Cortex of kidney (tissue), 1 donor: ENCODE data around the gene ANKRA2.
"Not testable (repeated sequence)": the region's sequence is repeated elsewhere in the genome, so short reads cannot be mapped to it uniquely, and the experiment has no call there.

Experiments used
- DNase-seq: peaks from one replicate; lab custom pipeline; 2025; lab: John Stamatoyannopoulos, UW

Gene ANKRA2

GRCh38 chr5:73545403-73545779 is 20.0 kb downstream of the ANKRA2 start:
- no peak for DNase-seq

DNA sequence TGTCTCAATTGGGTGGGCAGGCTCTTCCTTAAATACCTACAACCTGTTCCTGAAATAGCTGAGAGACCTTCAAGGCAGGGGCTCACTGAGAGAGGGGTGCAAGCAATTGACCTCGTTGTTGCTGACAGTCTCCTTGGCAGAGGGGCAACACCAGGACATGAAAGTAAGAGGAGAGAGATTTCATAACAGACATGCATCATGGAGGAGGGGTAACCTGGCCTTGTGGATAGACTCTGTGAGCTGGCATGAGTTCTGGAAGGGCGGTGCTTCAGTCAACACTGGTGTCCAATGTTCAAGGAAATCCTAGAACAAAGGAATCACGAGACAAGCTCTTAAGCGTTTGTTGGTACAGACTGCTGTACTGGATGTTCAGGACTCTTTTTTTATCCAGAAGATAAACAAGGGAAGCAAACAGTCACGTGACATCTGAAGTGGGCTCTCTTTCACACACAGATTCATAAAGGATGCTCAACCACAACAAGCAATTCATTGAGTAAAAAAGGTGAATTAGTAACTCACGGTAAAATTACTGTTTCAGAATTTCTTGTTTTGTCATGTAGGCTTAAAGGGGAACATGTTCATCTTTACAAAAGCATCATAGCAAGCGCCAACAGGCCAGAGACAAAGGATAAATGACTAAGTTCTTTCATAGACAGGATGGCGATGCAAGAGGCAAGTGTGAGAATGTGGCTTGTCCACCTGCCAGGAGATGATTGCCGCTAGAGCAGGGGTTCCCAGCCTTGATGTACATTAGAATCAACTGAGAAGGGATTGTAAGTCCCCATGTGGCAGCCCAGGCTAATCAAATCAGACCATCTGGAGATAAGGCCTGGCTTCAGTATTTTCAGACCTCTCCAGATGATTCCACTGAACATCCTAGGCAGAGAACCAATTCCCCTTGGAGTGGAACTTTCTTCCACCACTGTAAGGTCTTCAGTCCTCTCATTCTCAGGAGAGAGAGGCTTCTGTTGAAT is 20.7 kb downstream of the ANKRA2 start:
- DNase-seq, result no peak

GRCh38 chr5:73542020-73542419 is 23.4 kb downstream of the ANKRA2 start:
- DNase-seq, result no peak

- DNase-seq, result no peak
Measured at GRCh38 chr5:73540192-73540591, 25.2 kb downstream of the ANKRA2 start.

DNA sequence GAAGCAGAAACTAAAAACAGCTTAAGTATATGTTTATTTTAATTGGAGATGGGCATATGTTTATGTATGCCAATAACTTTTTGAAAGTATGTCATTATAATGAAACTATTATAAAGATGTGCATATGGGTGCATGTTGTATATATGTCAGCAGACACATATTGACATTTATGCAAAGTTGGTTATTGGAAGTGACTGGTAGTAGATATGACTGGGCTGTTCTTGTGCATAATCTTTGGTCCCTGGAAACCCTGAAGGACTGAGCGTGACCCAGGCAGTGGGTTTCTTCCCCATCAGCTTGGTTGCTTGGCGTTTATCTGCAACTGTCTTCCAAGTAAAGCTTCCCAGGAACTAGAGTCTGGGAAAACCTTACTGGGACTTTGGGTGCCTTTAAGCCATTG is 25.7 kb downstream of the ANKRA2 start:
- DNase-seq, result no peak

- DNase-seq, result no peak
Measured at GRCh38 chr5:73534971-73535370, 30.5 kb downstream of the ANKRA2 start.

GRCh38 chr5:73534011-73534644 is 31.3 kb downstream of the ANKRA2 start:
- DNase-seq, result no peak

DNA sequence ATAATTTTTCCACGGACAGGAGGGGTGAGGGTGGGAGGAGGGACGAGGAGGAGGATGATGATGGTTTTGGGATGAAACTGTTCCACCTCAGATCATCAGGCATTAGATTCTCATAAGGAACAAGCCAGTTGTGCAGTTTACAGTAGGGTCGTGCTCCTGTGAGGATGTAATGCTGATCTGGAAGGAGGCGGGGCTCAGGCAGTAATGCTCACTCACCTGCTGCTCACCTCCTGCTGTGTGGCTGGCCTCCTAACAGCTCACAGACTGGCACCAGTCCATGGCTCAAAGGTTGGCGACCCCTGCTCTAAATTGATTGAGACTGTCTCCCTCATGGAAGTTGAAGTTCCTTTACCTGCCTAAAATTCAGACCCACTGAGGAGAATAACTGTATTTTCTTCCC is 33.2 kb downstream of the ANKRA2 start:
- no peak for DNase-seq

GRCh38 chr5:73531356-73531755 is 34.1 kb downstream of the ANKRA2 start:
- DNase-seq, result no peak

DNA sequence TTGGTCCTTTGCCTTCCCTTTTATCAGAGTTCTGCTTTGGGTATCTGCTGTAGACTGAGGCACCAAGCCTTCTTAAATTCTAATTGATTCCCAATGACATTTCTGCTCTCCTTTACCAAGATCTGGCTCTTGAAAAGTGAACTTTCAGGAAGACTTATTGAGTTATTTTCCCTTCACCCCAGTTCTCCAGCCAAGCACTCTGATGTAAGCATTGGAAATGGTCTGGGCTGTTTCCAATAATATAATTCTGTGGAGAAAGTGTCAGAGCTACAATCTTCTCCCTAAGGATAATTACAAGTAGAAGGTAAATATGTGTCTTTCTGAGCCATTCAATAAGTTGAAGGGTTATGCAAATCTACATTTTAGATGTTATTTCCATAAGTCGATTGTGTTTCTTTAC is 36.4 kb downstream of the ANKRA2 start:
- no peak for DNase-seq

DNA sequence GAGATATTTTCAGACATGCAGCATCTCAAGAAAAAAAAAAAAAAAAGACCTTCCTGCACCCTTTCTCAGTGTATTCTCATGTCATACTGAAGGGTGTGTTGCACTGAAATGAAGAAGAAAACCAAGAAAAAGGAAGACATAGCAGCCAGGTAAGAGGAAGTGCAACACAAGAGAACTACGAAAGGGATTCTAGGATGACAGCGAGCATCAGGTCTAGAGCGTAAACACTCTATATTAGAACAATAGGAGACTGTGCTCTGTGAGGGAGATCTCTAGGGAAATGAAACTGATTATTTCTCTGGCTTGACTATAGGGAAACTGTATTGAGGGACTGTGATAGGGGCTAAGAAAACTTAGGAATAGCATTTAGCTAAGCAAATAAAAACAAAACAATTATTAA is 37.2 kb downstream of the ANKRA2 start:
- no peak for DNase-seq

DNA sequence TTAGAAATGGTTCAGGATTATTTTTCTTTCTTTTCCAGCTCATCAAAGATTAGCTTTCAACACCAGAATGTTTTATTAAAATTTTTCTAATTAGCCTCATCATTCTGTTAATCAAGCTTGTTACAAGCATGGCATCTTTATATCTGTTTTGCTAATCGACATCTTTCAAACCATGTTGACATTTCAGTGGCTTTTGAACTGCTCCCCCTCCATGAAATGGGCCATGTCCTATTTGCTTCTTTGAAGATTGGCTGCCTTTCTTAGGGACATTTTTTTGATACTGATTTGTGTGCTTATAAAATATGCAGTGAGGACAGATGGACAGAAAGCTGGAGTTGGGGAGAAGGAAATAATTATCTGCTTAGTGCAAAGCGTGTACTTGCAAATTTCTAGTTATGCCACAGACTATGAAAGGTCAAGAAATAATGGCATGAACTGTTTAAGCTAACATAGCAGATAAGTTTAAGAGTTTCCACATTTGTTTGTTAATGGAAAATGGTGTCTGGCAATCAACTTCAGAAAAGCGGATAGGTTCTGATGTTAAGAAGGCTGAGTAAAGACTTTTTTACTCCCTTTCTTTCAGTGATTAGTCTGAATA is 39.7 kb downstream of the ANKRA2 start:
- no peak for DNase-seq

DNA sequence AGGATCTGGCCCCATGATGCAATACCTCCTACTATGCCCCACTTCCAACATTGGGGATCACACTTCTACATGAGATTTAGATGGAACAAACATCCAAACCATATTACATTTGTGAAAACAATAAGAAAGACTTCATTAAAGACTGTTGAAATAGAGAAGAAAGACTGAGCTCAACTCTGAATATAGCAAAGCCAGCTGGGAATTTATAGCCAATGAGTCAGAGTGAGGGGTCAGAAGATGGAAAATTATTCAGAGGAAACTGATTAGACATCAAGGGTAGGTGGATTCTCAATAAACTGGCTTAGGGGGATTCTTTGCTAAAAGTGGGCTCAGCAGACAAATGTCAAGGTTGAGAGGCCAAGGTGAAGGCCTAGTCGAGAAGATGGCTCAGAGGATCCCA is 41.6 kb downstream of the ANKRA2 start:
- no peak for DNase-seq

DNA sequence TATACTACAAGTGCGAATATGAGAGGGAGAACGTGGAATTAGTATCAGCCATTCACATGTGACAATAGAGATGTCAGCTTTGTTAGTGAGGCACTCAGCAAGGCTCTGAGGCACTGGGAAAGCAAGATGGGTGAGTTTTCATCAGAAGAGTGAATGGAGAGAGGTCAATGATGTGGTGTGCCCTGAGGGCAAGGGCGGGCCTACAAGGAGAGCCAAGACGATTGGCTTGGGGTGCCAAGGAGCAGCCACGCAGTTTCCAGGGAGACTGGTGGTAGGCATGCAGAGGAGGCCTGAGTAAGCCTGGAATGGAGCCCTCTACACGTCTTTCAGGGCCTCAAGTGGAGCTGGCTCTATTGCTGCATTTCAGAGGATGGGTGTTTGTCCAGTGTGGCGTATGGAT is 42.5 kb downstream of the ANKRA2 start:
- no peak for DNase-seq

DNA sequence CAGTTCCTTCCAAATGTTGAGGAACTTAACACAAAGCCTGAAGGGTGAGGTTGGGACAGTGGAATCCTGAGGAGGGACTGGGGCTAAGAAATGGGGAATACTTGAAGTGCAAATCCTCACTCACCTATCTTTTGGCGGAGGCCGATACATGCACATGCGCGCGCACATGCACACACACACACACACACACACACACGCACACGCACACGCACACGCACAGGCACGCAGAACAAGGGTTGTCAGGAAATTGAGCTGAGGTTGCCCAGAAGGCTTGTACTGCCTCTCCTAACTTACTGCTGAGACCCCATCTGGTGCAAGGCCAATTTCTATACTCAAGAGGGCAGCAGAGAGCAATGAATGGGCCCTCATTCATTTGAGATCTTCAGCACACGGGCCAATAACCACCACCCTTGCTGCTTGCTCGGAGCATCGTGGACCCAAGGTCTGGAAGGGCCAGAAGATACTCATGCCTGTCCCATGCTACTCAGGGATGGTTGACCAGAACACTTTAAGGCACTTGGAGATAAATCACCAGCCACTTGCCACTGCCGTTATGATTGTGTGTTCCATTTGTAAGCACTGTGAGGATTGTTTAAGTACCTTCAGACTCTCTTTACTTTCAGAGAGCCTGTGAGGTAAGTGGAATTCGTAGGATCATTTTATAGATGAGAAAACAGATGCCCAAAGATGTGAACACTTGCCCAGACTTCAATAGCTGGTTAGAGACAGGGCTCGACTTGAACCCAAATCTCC is 45.7 kb downstream of the ANKRA2 start:
- DNase-seq, result no peak

DNA sequence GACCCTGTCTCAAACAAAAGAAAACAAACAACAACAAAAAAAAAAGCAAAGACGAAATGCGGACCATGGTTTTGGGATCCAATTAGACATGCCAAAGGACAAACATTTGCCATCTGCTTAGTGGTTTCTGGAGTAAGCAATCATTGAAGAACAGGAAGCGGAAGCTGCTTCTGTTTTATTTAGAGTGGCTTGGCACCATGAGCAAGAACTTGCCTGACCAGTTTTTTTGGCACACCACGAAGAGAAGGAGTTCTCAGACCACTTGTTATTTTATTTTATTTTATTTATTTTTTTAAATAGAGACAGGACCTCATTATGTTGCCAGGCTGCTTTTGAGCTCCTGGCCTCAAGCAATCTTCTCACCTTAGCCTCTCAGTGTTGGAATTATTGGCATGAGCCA is 50.2 kb downstream of the ANKRA2 start:
- DNase-seq, result no peak

DNA sequence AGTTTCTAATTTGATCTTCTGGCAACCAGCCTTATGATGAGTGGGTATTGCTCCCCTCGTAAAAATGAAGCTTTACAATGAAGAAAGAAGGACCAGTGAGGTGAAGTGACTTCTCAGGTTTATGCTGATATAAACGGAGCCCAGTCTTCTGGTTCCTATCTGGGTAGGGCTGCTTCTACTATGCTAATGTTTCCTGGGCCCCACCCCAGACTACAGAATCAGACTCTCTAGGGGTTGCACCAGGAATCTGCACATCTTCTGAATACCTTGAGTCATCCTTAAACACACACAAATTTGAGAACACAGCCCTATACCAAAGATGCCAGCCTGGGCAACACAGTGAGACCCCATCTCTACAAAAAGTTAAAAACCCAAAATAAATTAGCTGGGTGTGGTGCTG is 51.0 kb downstream of the ANKRA2 start:
- no peak for DNase-seq

DNA sequence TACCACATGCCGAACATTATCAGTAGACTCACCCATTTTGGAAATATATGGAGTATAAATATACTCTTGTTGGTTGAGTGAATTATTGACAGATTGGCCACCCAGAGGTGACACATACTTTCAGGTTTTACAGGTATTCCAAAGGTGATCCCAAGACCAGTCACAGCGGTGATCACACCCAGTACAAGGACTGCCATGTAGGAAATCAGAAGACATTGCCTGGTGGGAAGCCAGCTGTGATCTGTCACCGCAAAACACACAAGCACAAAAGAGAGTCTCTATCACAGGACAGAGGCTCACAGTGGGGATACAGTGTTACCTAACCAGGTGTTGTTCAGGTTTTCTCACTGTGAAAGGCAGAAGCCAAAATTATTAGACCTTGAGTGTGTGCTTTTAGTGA is 51.4 kb downstream of the ANKRA2 start:
- DNase-seq, result no peak

DNA sequence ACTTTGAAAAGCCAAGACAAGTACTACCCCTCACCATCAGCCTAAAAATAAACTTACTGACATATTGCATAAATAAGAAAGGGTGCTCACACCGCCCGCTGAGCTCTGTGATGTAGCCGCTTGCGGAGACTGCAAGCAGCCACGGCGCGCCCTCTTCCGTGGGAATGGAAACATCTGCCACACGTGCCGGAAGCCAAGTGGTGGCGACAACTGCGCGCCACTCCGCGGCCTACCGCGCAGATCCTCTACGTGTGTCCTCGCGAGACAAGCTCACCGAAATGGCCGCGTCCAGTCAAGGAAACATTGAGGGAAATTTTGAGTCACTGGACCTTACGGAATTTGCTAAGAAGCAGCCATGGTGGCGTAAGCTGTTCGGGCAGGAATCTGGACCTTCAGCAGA is 56.9 kb downstream of the ANKRA2 start:
- not testable (repeated sequence) for DNase-seq

DNA sequence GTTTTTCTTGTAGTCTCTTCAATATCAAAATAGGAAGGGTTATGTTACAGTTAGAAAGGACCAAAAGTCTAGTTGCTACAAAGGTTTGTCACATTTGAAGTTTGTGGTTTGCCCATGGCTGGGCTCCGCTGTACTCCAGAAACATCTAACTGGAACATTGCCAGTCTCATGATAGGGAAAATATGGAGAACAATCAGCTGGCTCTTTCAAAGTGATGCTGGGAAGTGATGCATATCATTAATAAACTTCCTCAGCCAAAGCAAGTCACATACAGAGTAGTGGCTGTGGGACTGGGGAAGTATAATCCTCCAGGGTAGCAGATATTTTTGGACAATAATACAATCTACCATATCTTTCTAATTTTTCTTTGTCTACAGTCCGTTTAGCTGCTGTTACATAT is 58.4 kb downstream of the ANKRA2 start:
- no peak for DNase-seq

DNA sequence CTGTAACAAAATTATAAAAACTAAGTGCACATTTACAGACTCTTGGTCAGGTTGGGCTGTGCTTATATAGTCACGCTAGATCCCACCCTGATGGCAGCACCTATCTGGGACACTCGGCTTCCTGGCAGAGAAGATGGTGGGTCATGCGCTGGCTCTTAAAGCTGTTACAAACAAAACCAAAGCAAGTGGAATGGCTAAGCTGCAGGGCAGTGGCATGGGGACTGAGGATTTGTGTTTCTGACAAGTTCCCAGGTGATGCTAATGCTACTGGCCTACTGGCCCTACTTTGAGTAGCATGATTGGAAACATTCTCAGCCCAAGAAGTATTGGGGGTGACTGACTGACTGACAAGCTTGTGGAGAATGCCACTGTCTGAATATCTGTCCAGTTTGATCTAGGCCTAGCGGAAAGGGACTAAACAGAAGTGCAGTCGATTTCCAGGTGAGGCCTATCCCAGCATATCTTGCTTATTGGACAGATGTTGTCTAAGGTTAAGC is 58.9 kb downstream of the ANKRA2 start:
- DNase-seq, result no peak
